NT2/D1 (cell line): ENCODE measurements around the gene PHB1.
"Not testable (repeated sequence)": the region's sequence is repeated elsewhere in the genome, so short reads cannot be mapped to it uniquely, and the experiment has no call there.

Experiments used
- DNase-seq: peaks from one replicate; pipeline ENCODE4 v3.0.0-alpha.2; 2011; ENCODE audit warnings: low read depth, low spot score
- H3K27me3 ChIP-seq: 2 replicates; pipeline ENCODE4 v1.6.0; 2011; ENCODE audit warnings: mild to moderate bottlenecking; ENCODE audit not compliant: insufficient read length, insufficient read depth
- H3K36me3 ChIP-seq: 2 replicates; pipeline ENCODE4 v1.6.1; 2011; ENCODE audit warnings: mild to moderate bottlenecking, low read length, mixed read lengths; ENCODE audit not compliant: insufficient read depth, insufficient read length
- H3K4me1 ChIP-seq: 2 replicates; pipeline ENCODE4 v1.5.1; 2011; ENCODE audit not compliant: insufficient read depth, insufficient read length
- H3K4me3 ChIP-seq: 2 replicates; pipeline ENCODE4 v1.5.1; 2011; ENCODE audit warnings: low read depth; ENCODE audit not compliant: insufficient read length
- H3K9ac ChIP-seq: 2 replicates; pipeline ENCODE4 v1.6.0; 2011; ENCODE audit warnings: low read depth; ENCODE audit not compliant: insufficient read length
- H3K9me3 ChIP-seq: 2 replicates; pipeline ENCODE4 v1.5.1; 2011; ENCODE audit warnings: mild to moderate bottlenecking, low read length; ENCODE audit not compliant: insufficient read depth
- SUZ12 ChIP-seq: IDR thresholded peaks from 2 replicates; pipeline ENCODE4 v1.6.1; 2011; ENCODE audit not compliant: insufficient read length, insufficient read depth; ENCODE audit errors: extremely low read depth
- YY1 ChIP-seq: IDR thresholded peaks from 2 replicates; pipeline ENCODE4 v1.6.1; 2011; ENCODE audit not compliant: insufficient read length, insufficient read depth
- ZNF274 ChIP-seq: IDR thresholded peaks from 2 replicates; pipeline ENCODE4 v1.6.1; 2011; ENCODE audit warnings: mild to moderate bottlenecking, low read depth, low read length

Gene PHB1

GRCh38 chr17:49390548-49391324, 23.9 kb downstream of the PHB1 start:
- Histone ChIP-seq H3K9me3 (no peaks in the 10 kb centered on the region), H3K4me3 (no peak overlapping the region), H3K9ac (no peak overlapping the region), H3K27me3 (no peaks in the 10 kb centered on the region), H3K4me1 (peaks cover 6% of the 10 kb centered on the region), H3K36me3 (no peaks in the 10 kb centered on the region)
- TF ChIP-seq YY1: no peak
- TF ChIP-seq ZNF274: no peak
- TF ChIP-seq SUZ12: no peak
- DNase-seq: no peak

- H3K36me3 ChIP-seq, H3K4me1 ChIP-seq, DNase-seq, H3K4me3 ChIP-seq, H3K9me3 ChIP-seq, H3K27me3 ChIP-seq, H3K9ac ChIP-seq: not testable (repeated sequence)
Observed at GRCh38 chr17:49389514-49390347, 25.0 kb downstream of the PHB1 start.

GRCh38 chr17:49388692-49389513, 25.8 kb downstream of the PHB1 start:
- TF ChIP-seq YY1 (no peak), SUZ12 (no peak)
- H3K9ac ChIP-seq: no peak overlapping the region
- H3K4me1 ChIP-seq: peaks cover 6% of the 10 kb centered on the region
- no peaks in the 10 kb centered on the region for H3K36me3 ChIP-seq
- H3K9me3 ChIP-seq: no peaks in the 10 kb centered on the region
- no peak for DNase-seq
- H3K4me3 ChIP-seq: no peak overlapping the region
- H3K27me3 ChIP-seq: no peaks in the 10 kb centered on the region

GRCh38 chr17:49388290-49388640, 26.4 kb downstream of the PHB1 start:
- DNase-seq: no peak
- H3K4me3 ChIP-seq: no peak overlapping the region
- TF ChIP-seq SUZ12 (no peak), YY1 (no peak), ZNF274 (no peak)
- no peaks in the 10 kb centered on the region for H3K27me3 ChIP-seq
- H3K9ac ChIP-seq: no peak overlapping the region
- no peaks in the 10 kb centered on the region for H3K9me3 ChIP-seq
- no peaks in the 10 kb centered on the region for H3K36me3 ChIP-seq
- H3K4me1 ChIP-seq: peaks cover 6% of the 10 kb centered on the region

GRCh38 chr17:49387498-49388289, 27.0 kb downstream of the PHB1 start:
- no peaks in the 10 kb centered on the region for H3K9me3 ChIP-seq
- DNase-seq: no peak
- no peaks in the 10 kb centered on the region for H3K27me3 ChIP-seq
- H3K36me3 ChIP-seq: no peaks in the 10 kb centered on the region
- H3K4me1 ChIP-seq: peaks cover 6% of the 10 kb centered on the region
- no peak overlapping the region for H3K4me3 ChIP-seq
- no peak overlapping the region for H3K9ac ChIP-seq
- TF ChIP-seq SUZ12 (no peak), ZNF274 (no peak), YY1 (no peak)

GRCh38 chr17:49386373-49386772, 28.3 kb downstream of the PHB1 start:
- no peaks in the 10 kb centered on the region for H3K9me3 ChIP-seq
- no peak for DNase-seq
- H3K4me3 ChIP-seq: no peak overlapping the region
- no peak overlapping the region for H3K9ac ChIP-seq
- TF ChIP-seq YY1: no peak
- TF ChIP-seq SUZ12: no peak
- TF ChIP-seq ZNF274: no peak
- H3K36me3 ChIP-seq: no peaks in the 10 kb centered on the region
- peaks cover 6% of the 10 kb centered on the region for H3K4me1 ChIP-seq
- H3K27me3 ChIP-seq: no peaks in the 10 kb centered on the region

- no peak for TF ChIP-seq SUZ12
- TF ChIP-seq ZNF274: no peak
- TF ChIP-seq YY1: no peak
- no peak for DNase-seq
- Histone ChIP-seq H3K4me3 (no peak overlapping the region), H3K4me1 (peaks cover 3% of the 10 kb centered on the region), H3K36me3 (no peaks in the 10 kb centered on the region), H3K9me3 (no peaks in the 10 kb centered on the region), H3K27me3 (no peaks in the 10 kb centered on the region), H3K9ac (no peak overlapping the region)
Observed at GRCh38 chr17:49384951-49385350, 29.7 kb downstream of the PHB1 start.
